Prostate gland (tissue), 2 donors: Measurements from ENCODE around the gene TTC31.
A peak's percentile ranks its signal among the peaks of the same experiment; 100 is the strongest.

Experiments used
- POLR2AphosphoS5 ChIP-seq: sonication (generic); formaldehyde crosslinking; IDR thresholded peaks from one replicate; pipeline ENCODE4 v1.6.1; 2017; ENCODE audit warnings: antibody characterized with exemption
- TF ChIP-seq, protein P1 (sequence below), 4 experiments: fragments of 200-600 bp in 2 of 4; fragments of 450-650 bp in 2 of 4; sonication (generic) in 2 of 4; IDR thresholded peaks; 1 replicate in 3 of 4; 2 replicates in 1 of 4; pipeline ENCODE4 v1.5.1; 2016 to 2019; ENCODE audit warnings: antibody characterized with exemption in 4 of 4, mild to moderate bottlenecking in 2 of 4, moderate library complexity in 2 of 4

DNA sequence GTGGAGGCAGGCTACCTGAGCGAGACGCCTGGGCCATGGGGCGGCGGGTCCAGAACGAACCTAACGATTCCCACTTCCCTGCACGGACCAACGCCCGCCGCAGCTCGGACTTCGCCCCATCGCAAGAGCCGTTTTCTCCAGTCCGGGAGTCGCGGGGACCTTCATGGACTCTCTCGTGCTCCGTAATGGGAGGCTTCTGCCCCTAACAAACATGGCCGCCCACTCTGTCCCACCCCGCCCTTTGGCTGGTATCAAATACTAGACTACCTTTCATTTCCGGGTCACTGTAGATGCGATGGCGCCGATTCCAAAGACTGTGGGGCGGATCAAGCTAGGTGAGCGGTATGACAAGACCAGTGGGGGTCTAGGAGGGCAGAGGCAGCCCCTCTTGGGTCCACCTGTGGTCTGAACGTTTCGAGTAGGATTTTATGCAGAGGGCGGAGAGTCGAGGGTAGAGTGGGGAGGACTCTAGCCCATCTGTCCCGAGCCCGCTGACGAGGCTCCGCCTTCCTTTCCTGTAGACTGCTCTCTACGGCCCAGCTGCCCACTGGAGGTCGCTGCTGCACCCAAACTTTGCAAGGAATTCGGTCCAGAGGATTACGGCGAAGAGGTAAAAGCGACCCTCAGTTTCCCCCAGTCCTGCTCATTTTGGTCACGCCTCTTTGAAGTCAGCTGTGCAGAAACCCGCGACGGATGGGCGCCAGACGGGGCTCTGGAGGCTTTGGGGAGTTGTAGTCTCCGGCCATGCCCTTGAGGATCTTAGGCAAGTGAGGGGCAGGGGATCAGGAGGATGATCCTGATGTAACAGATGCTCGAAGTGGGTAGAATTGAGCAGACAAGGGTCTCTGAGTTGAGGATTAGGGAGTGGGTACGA is at the start of gene TTC31, which contains the start of gene CCDC142:
- TF ChIP-seq, protein P1, sequence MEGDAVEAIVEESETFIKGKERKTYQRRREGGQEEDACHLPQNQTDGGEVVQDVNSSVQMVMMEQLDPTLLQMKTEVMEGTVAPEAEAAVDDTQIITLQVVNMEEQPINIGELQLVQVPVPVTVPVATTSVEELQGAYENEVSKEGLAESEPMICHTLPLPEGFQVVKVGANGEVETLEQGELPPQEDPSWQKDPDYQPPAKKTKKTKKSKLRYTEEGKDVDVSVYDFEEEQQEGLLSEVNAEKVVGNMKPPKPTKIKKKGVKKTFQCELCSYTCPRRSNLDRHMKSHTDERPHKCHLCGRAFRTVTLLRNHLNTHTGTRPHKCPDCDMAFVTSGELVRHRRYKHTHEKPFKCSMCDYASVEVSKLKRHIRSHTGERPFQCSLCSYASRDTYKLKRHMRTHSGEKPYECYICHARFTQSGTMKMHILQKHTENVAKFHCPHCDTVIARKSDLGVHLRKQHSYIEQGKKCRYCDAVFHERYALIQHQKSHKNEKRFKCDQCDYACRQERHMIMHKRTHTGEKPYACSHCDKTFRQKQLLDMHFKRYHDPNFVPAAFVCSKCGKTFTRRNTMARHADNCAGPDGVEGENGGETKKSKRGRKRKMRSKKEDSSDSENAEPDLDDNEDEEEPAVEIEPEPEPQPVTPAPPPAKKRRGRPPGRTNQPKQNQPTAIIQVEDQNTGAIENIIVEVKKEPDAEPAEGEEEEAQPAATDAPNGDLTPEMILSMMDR (IDR thresholded peaks at IDR 0.05) = peak; percentile 61 to 94 (median 90)
- TF ChIP-seq POLR2AphosphoS5 = peak; percentile 98
